Loucy (cell line): ENCODE data around the gene RAD9A.

Source experiments
- CTCF ChIP-seq: fragments of 200-600 bp; sonication (generic); conservative IDR thresholded peaks from 2 replicates; pipeline ENCODE4 v1.5.1; 2014; ENCODE audit warnings: mild to moderate bottlenecking, antibody characterized with exemption, low read length
- EZH2phosphoT487 ChIP-seq: fragments of 200-600 bp; IDR thresholded peaks from 2 replicates; pipeline ENCODE4 v1.6.1; 2018; ENCODE audit warnings: antibody characterized with exemption, mild to moderate bottlenecking, moderate library complexity, borderline replicate concordance

GRCh38 chr11:67419325-67420049 lies 27.7 kb downstream of the RAD9A start:
- TF ChIP-seq CTCF = no peak
- no peak for TF ChIP-seq EZH2phosphoT487
